ENCODE results near the gene CTTNBP2NL.

DNA sequence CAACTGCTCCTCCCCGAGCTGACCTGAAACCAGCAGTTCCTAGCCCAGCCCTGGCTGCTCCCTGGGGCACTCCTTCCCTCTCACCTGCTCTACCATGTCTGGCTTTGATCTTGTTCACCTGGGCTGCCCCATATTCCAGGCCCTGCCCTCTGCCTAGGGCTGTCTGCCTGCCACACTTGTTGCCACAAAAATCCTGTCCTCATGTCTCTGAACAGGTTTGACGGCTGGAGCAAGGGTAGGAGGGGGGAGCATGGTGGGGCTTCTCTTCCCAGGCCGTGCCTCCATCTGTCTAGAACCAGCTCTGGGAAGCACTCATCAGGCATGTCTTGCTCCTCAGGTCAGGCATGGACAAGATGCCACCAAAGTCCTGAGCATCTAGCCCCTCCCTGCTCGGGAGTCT, 68.5 kb downstream of the CTTNBP2NL start:
- TF ChIP-seq, protein P1, sequence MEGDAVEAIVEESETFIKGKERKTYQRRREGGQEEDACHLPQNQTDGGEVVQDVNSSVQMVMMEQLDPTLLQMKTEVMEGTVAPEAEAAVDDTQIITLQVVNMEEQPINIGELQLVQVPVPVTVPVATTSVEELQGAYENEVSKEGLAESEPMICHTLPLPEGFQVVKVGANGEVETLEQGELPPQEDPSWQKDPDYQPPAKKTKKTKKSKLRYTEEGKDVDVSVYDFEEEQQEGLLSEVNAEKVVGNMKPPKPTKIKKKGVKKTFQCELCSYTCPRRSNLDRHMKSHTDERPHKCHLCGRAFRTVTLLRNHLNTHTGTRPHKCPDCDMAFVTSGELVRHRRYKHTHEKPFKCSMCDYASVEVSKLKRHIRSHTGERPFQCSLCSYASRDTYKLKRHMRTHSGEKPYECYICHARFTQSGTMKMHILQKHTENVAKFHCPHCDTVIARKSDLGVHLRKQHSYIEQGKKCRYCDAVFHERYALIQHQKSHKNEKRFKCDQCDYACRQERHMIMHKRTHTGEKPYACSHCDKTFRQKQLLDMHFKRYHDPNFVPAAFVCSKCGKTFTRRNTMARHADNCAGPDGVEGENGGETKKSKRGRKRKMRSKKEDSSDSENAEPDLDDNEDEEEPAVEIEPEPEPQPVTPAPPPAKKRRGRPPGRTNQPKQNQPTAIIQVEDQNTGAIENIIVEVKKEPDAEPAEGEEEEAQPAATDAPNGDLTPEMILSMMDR (IDR thresholded peaks at IDR 0.05) = no peak
- TF ChIP-seq ZFX (IDR thresholded peaks at IDR 0.05; ENCODE audit: borderline replicate concordance) = no peak

All from 22Rv1 (cell line).